IMR-90 (cell line): Measurements from ENCODE around the gene AAMP.

Experiments
- CEBPB ChIP-seq: IDR thresholded peaks from 2 replicates; pipeline ENCODE4 v1.6.1; 2012; ENCODE audit warnings: low read depth, low read length, improper control_type of control experiment
- FOS ChIP-seq: fragments of 150-350 bp; IDR thresholded peaks from 2 replicates; pipeline ENCODE4 v1.6.1; 2016; ENCODE audit warnings: low read depth, low read length
- MAFK ChIP-seq: IDR thresholded peaks from 2 replicates; pipeline ENCODE4 v1.6.1; 2012; ENCODE audit warnings: low read depth, low read length, improper control_type of control experiment
- NFE2L2 ChIP-seq: fragments of 150-350 bp; IDR thresholded peaks from 2 replicates; pipeline ENCODE4 v1.6.1; 2016; ENCODE audit warnings: low read depth, mild to moderate bottlenecking, low read length
- POLR2A ChIP-seq: IDR thresholded peaks from 2 replicates; pipeline ENCODE4 v1.6.1; 2012; ENCODE audit warnings: mild to moderate bottlenecking, low read depth, low read length
- RFX5 ChIP-seq: IDR thresholded peaks from 2 replicates; pipeline ENCODE4 v1.8.0; 2012; ENCODE audit warnings: low read depth, mild to moderate bottlenecking, low read length, moderate library complexity
- SMC3 ChIP-seq: fragments of 150-350 bp; IDR thresholded peaks from 2 replicates; pipeline ENCODE4 v1.6.1; 2016; ENCODE audit warnings: low read depth, mild to moderate bottlenecking, antibody characterized with exemption, low read length, moderate library complexity
- TF ChIP-seq, protein P1 (sequence below): conservative IDR thresholded peaks from 2 replicates; pipeline ENCODE4 v1.5.1; 2012; ENCODE audit warnings: mild to moderate bottlenecking, low read depth, low read length, improper control_type of control experiment
- TF ChIP-seq, protein P2 (sequence below): fragments of 150-350 bp; IDR thresholded peaks from 2 replicates; pipeline ENCODE4 v1.6.1; 2017; ENCODE audit warnings: mild to moderate bottlenecking, antibody characterized with exemption, low read length, low read depth

DNA sequence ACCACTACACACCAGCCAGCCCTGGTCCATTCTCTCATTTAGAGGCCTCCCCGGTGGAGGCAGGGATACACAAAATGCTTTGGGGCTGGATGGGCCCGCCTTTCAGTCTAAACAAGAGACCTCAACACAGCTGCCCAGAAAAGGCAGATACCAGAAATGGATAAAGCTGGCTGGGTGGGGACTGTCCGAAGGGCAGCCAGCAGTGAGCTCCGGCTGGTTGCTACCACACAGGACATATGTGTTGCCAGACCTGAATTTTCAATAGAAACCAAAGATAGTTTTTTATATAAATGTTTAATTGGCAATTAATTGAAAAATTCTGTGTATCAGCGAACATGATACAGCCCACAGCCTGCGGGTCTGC lies 7.7 kb downstream of the AAMP start:
- TF ChIP-seq, protein P1, sequence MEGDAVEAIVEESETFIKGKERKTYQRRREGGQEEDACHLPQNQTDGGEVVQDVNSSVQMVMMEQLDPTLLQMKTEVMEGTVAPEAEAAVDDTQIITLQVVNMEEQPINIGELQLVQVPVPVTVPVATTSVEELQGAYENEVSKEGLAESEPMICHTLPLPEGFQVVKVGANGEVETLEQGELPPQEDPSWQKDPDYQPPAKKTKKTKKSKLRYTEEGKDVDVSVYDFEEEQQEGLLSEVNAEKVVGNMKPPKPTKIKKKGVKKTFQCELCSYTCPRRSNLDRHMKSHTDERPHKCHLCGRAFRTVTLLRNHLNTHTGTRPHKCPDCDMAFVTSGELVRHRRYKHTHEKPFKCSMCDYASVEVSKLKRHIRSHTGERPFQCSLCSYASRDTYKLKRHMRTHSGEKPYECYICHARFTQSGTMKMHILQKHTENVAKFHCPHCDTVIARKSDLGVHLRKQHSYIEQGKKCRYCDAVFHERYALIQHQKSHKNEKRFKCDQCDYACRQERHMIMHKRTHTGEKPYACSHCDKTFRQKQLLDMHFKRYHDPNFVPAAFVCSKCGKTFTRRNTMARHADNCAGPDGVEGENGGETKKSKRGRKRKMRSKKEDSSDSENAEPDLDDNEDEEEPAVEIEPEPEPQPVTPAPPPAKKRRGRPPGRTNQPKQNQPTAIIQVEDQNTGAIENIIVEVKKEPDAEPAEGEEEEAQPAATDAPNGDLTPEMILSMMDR, result no peak
- TF ChIP-seq POLR2A (no peak), MAFK (no peak), NFE2L2 (no peak), SMC3 (no peak), RFX5 (no peak), CEBPB (no peak), FOS (no peak)
- TF ChIP-seq, protein P2, sequence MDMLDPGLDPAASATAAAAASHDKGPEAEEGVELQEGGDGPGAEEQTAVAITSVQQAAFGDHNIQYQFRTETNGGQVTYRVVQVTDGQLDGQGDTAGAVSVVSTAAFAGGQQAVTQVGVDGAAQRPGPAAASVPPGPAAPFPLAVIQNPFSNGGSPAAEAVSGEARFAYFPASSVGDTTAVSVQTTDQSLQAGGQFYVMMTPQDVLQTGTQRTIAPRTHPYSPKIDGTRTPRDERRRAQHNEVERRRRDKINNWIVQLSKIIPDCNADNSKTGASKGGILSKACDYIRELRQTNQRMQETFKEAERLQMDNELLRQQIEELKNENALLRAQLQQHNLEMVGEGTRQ, result no peak
